ENCODE data around the gene GPSM3. TPM values are rescaled to one million over a fixed set of nuclear protein-coding genes. Genes with fewer than 3 reads are reported as not detected.

Gene GPSM3
- total and polyA plus RNA-seq, 4 donors, result 8.1 to 145 (median 47.3) TPM

GRCh38 chr6:32151181-32151862, 41.1 kb downstream of the GPSM3 start:
- peaks cover 2 to 37% (median 17%) of the 10 kb centered on the region in 5 donors for H3K4me1 ChIP-seq (ENCODE audit: control insufficient read depth in 5 of 5, insufficient read depth in 5 of 5, low read length in 5 of 5)
- H3K27me3 ChIP-seq (ENCODE audit: control insufficient read depth in 3 of 3, insufficient read depth in 3 of 3, low read length in 2 of 3), result peaks cover 0 to 56% (median 42%) of the 10 kb centered on the region in 3 donors
- H3K4me3 ChIP-seq, result no peak overlapping the region
- H3K36me3 ChIP-seq (ENCODE audit: control insufficient read depth in 4 of 4, insufficient read depth in 4 of 4, low read length in 4 of 4), result peaks cover 0 to 7% (median 0%) of the 10 kb centered on the region in 4 donors
- peaks cover 0 to 2% (median 0%) of the 10 kb centered on the region in 4 donors for H3K9me3 ChIP-seq (ENCODE audit: control insufficient read depth in 4 of 4, insufficient read depth in 3 of 4, low read length in 3 of 4)
- no peak for TF ChIP-seq CTCF (IDR thresholded peaks at IDR 0.05; ENCODE audit: control extremely low read depth, extremely low read depth)
- ATAC-seq (ENCODE audit: insufficient read depth, low FRiP score) (no peak), DNase-seq (peak in 1 of 3 donors; percentile 32)
- no peak overlapping the region for H3K9ac ChIP-seq (ENCODE audit: insufficient read depth in 1 of 2, low read length in 2 of 2)
- no peak overlapping the region for H3K27ac ChIP-seq (ENCODE audit: low read depth in 1 of 2, low read length in 1 of 2)
- WGBS, 2 donors, result 39 to 40% methylated on average over 8 of the region's 8 CpGs

- Histone ChIP-seq H3K9ac (ENCODE audit: insufficient read depth in 1 of 2, low read length in 2 of 2) (no peak overlapping the region), H3K27me3 (ENCODE audit: control insufficient read depth in 3 of 3, insufficient read depth in 3 of 3, low read length in 2 of 3) (peaks cover 0 to 59% (median 42%) of the 10 kb centered on the region in 3 donors), H3K4me3 (no peak overlapping the region), H3K36me3 (ENCODE audit: control insufficient read depth in 4 of 4, insufficient read depth in 4 of 4, low read length in 4 of 4) (peaks cover 0 to under 1% (median 0%) of the 10 kb centered on the region in 4 donors), H3K9me3 (ENCODE audit: control insufficient read depth in 4 of 4, insufficient read depth in 3 of 4, low read length in 3 of 4) (peaks cover 0 to 2% (median 0%) of the 10 kb centered on the region in 4 donors), H3K4me1 (ENCODE audit: control insufficient read depth in 5 of 5, insufficient read depth in 5 of 5, low read length in 5 of 5) (peaks cover 2 to 32% (median 14%) of the 10 kb centered on the region in 5 donors), H3K27ac (ENCODE audit: low read depth in 1 of 2, low read length in 1 of 2) (no peak overlapping the region)
- ATAC-seq (ENCODE audit: insufficient read depth, low FRiP score) (no peak), DNase-seq (no peak)
- WGBS, 2 donors, result 45 to 46% methylated on average over 41 to 55 of the region's 55 CpGs
- no peak for TF ChIP-seq CTCF (IDR thresholded peaks at IDR 0.05; ENCODE audit: control extremely low read depth, extremely low read depth)
Measured at GRCh38 chr6:32149932-32150870, 42.2 kb downstream of the GPSM3 start.

- no peak for TF ChIP-seq CTCF (IDR thresholded peaks at IDR 0.05; ENCODE audit: control extremely low read depth, extremely low read depth)
- no peak overlapping the region for H3K27ac ChIP-seq (ENCODE audit: low read depth in 1 of 2, low read length in 1 of 2)
- H3K9me3 ChIP-seq (ENCODE audit: control insufficient read depth in 4 of 4, insufficient read depth in 3 of 4, low read length in 3 of 4), result peaks cover 0 to 2% (median 0%) of the 10 kb centered on the region in 4 donors
- no peak for ATAC-seq (ENCODE audit: insufficient read depth, low FRiP score)
- H3K4me3 ChIP-seq, result no peak overlapping the region
- no peak overlapping the region for H3K9ac ChIP-seq (ENCODE audit: insufficient read depth in 1 of 2, low read length in 2 of 2)
- peaks cover 2 to 24% (median 11%) of the 10 kb centered on the region in 5 donors for H3K4me1 ChIP-seq (ENCODE audit: control insufficient read depth in 5 of 5, insufficient read depth in 5 of 5, low read length in 5 of 5)
- peaks cover 0 to 55% (median 42%) of the 10 kb centered on the region in 3 donors for H3K27me3 ChIP-seq (ENCODE audit: control insufficient read depth in 3 of 3, insufficient read depth in 3 of 3, low read length in 2 of 3)
- no peak for DNase-seq
- H3K36me3 ChIP-seq (ENCODE audit: control insufficient read depth in 4 of 4, insufficient read depth in 4 of 4, low read length in 4 of 4), result no peaks in the 10 kb centered on the region
- WGBS, 2 donors, result 40 to 49% methylated on average over 47 of the region's 47 CpGs
Measured at GRCh38 chr6:32149092-32149755, 43.2 kb downstream of the GPSM3 start.

All from lung (tissue), 12 donors.